H1 (cell line): Measurements from ENCODE around the gene ACOT11. TPM values are rescaled to one million over a fixed set of nuclear protein-coding genes. Genes with fewer than 3 reads are reported as not detected.
"Not testable (repeated sequence)": the region's sequence is repeated elsewhere in the genome, so short reads cannot be mapped to it uniquely, and the experiment has no call there.

Experiments
- CTCF ChIA-PET: fragments of 300-600 bp; sonication (Branson Sonifier 250); formaldehyde crosslinking; loops from one replicate; lab custom pipeline; 2021; ENCODE audit not compliant: partially characterized antibody; lab: Charles Lee
- POLR2A ChIA-PET: fragments of 300-600 bp; sonication (Branson Sonifier 250); formaldehyde crosslinking; loops from one replicate; lab custom pipeline; 2021; ENCODE audit warnings: inconsistent platforms; ENCODE audit not compliant: partially characterized antibody; lab: Charles Lee
- DNase-seq, 2 experiments: peaks; one replicate each; pipeline versions ENCODE4 v3.0.0 to v3.0.0-alpha.2; 2010 to 2022; ENCODE audit warnings: low spot score in 2 of 2, low read depth in 1 of 2, mixed read lengths in 1 of 2
- FAIRE-seq: peaks from 2 replicates; lab custom pipeline; 2011; peaks lifted over from hg19 to GRCh38; lab: Jason Lieb, UNC
- H2AFZ ChIP-seq: 2 replicates; pipeline ENCODE4 v1.8.1; 2012; ENCODE audit warnings: low read length, inconsistent platforms
- H2AK5ac ChIP-seq: 2 replicates; pipeline ENCODE4 v1.6.1; 2013; ENCODE audit warnings: low read depth, low read length
- H2BK120ac ChIP-seq: replicated peaks from 2 replicates; pipeline ENCODE3; 2013; ENCODE audit warnings: low read depth, low read length, inconsistent platforms
- H2BK12ac ChIP-seq: 2 replicates; pipeline ENCODE4 v1.6.1; 2013; ENCODE audit warnings: low read depth, low read length
- H2BK15ac ChIP-seq: 2 replicates; pipeline ENCODE4 v1.6.1; 2013; ENCODE audit warnings: low read length
- H2BK20ac ChIP-seq: 2 replicates; pipeline ENCODE4 v1.6.1; 2013; ENCODE audit warnings: low read length
- H2BK5ac ChIP-seq: 2 replicates; pipeline ENCODE4 v1.6.1; 2013; ENCODE audit warnings: low read depth, low read length
- H3K14ac ChIP-seq: 2 replicates; pipeline ENCODE4 v1.6.1; 2013; ENCODE audit warnings: inconsistent platforms; ENCODE audit not compliant: insufficient read length
- H3K18ac ChIP-seq: 2 replicates; pipeline ENCODE4 v1.6.1; 2013; ENCODE audit warnings: low read length; ENCODE audit errors: extremely low read depth
- H3K23ac ChIP-seq: 2 replicates; pipeline ENCODE4 v1.6.1; 2013; ENCODE audit warnings: inconsistent platforms; ENCODE audit not compliant: insufficient read length
- H3K23me2 ChIP-seq: 2 replicates; pipeline ENCODE4 v1.6.1; 2013; ENCODE audit warnings: low read depth, low read length
- H3K27ac ChIP-seq: 2 replicates; pipeline ENCODE4 v1.6.1; 2011; ENCODE audit warnings: low read depth, low read length, inconsistent platforms
- H3K27me3 ChIP-seq, 4 experiments: replicated peaks in 1 of 4; 1 replicate in 1 of 4; 2 replicates in 3 of 4; pipeline versions ENCODE4 v1.6.1 to v1.8.1; 2011 to 2013; ENCODE audit warnings: low read length in 3 of 4, mild to moderate bottlenecking in 3 of 4, inconsistent platforms in 2 of 4, mixed read lengths in 2 of 4, moderate library complexity in 1 of 4; ENCODE audit not compliant: control insufficient read depth in 3 of 4, insufficient read depth in 3 of 4; ENCODE audit errors: extremely low read depth in 1 of 4
- H3K36me3 ChIP-seq, 4 experiments: 2 replicates each; pipeline versions ENCODE4 v1.6.1 to v1.8.1; 2011 to 2013; ENCODE audit warnings: mild to moderate bottlenecking in 4 of 4, low read length in 3 of 4, moderate library complexity in 2 of 4, control low read depth in 1 of 4, inconsistent platforms in 1 of 4; ENCODE audit not compliant: insufficient read depth in 4 of 4, control insufficient read depth in 2 of 4
- H3K4ac ChIP-seq: replicated peaks from 2 replicates; pipeline ENCODE3; 2013; ENCODE audit warnings: low read length, low read depth, mixed read lengths, inconsistent platforms; ENCODE audit not compliant: insufficient read length
- H3K4me1 ChIP-seq, 4 experiments: replicated peaks in 1 of 4; 1 replicate in 1 of 4; 2 replicates in 3 of 4; pipeline versions ENCODE4 v1.6.1 to v1.8.1; 2011 to 2013; ENCODE audit warnings: low read length in 3 of 4, inconsistent platforms in 2 of 4, mixed read lengths in 1 of 4; ENCODE audit not compliant: insufficient read depth in 4 of 4, control insufficient read depth in 3 of 4
- H3K4me2 ChIP-seq, 2 experiments: 2 replicates each; pipeline versions ENCODE4 v1.6.1 to v1.8.1; 2011 to 2013; ENCODE audit warnings: low read depth in 2 of 2, low read length in 2 of 2, control low read depth in 1 of 2, inconsistent platforms in 1 of 2, mild to moderate bottlenecking in 1 of 2; ENCODE audit not compliant: insufficient read depth in 1 of 2
- H3K4me3 ChIP-seq, 4 experiments: fragments of 200-600, 300-600 bp in 1 of 4; sonication (generic), shearing (Covaris generic), sonication (Bioruptor Twin) in 1 of 4; 2 replicates each; pipeline versions ENCODE4 v1.5.1 to v1.8.1; 2011 to 2016; ENCODE audit warnings: low read length in 4 of 4, low read depth in 3 of 4, control low read depth in 2 of 4, inconsistent platforms in 2 of 4, mild to moderate bottlenecking in 2 of 4, mixed read lengths in 1 of 4, moderate library complexity in 1 of 4; ENCODE audit not compliant: insufficient read depth in 2 of 4; ENCODE audit errors: extremely low read depth in 1 of 4
- H3K56ac ChIP-seq: replicated peaks from 2 replicates; pipeline ENCODE3; 2013; ENCODE audit warnings: low read depth, mild to moderate bottlenecking, mixed read lengths, low read length, inconsistent platforms; ENCODE audit not compliant: insufficient read length
- H3K79me1 ChIP-seq: 2 replicates; pipeline ENCODE4 v1.6.1; 2013; ENCODE audit warnings: low read depth, low read length, control low read depth
- H3K79me2 ChIP-seq, 2 experiments: 2 replicates each; pipeline versions ENCODE4 v1.6.1 to v1.8.1; 2012 to 2013; ENCODE audit warnings: low read length in 2 of 2, mild to moderate bottlenecking in 2 of 2, inconsistent platforms in 1 of 2; ENCODE audit not compliant: insufficient read depth in 2 of 2, control insufficient read depth in 1 of 2
- H3K9ac ChIP-seq, 4 experiments: replicated peaks in 1 of 4; 1 replicate in 1 of 4; 2 replicates in 3 of 4; pipeline versions ENCODE4 v1.6.1 to v1.8.1; 2011 to 2013; ENCODE audit warnings: low read depth in 3 of 4, low read length in 3 of 4, control low read depth in 2 of 4, mild to moderate bottlenecking in 2 of 4, moderate library complexity in 2 of 4, inconsistent platforms in 1 of 4; ENCODE audit errors: extremely low read depth in 1 of 4
- H3K9me3 ChIP-seq, 2 experiments: 2 replicates each; pipeline versions ENCODE4 v1.6.1 to v1.8.1; 2012 to 2013; ENCODE audit warnings: mild to moderate bottlenecking in 2 of 2, moderate library complexity in 2 of 2, control low read depth in 1 of 2, inconsistent platforms in 1 of 2, low read depth in 1 of 2, low read length in 1 of 2, mixed read lengths in 1 of 2; ENCODE audit not compliant: insufficient read depth in 2 of 2
- H4K20me1 ChIP-seq, 2 experiments: replicated peaks in 1 of 2; 2 replicates each; pipeline versions ENCODE3 to v1.8.1; 2011 to 2013; ENCODE audit warnings: inconsistent platforms in 2 of 2, low read length in 2 of 2, mild to moderate bottlenecking in 1 of 2; ENCODE audit not compliant: insufficient read depth in 2 of 2, control insufficient read depth in 1 of 2
- H4K5ac ChIP-seq: 2 replicates; pipeline ENCODE4 v1.6.1; 2013; ENCODE audit warnings: low read length, low read depth, mixed read lengths, inconsistent platforms; ENCODE audit not compliant: insufficient read length
- H4K8ac ChIP-seq: 2 replicates; pipeline ENCODE4 v1.8.0; 2013; ENCODE audit warnings: mild to moderate bottlenecking, moderate library complexity, low read length, inconsistent platforms; ENCODE audit not compliant: insufficient read depth; ENCODE audit errors: extremely low read depth
- H4K91ac ChIP-seq: replicated peaks from 2 replicates; pipeline ENCODE3; 2013; ENCODE audit warnings: low read length, mixed read lengths, inconsistent platforms; ENCODE audit not compliant: insufficient read length
- WGBS, 2 experiments: shearing (Covaris generic) in 1 of 2; methylation state at CpG; one replicate each; pipeline versions ENCODE4 v1.1.6 to v1.1.7; 2013 to 2015; ENCODE audit warnings: low lambda C conversion rate in 2 of 2, mixed read lengths in 2 of 2, inconsistent platforms in 1 of 2, low coverage in 1 of 2, missing lambda C conversion rate in 1 of 2; ENCODE audit not compliant: insufficient replicate concordance in 2 of 2, insufficient coverage in 1 of 2, insufficient read length in 1 of 2; ENCODE audit errors: extremely low coverage in 1 of 2, missing lambda C conversion rate in 1 of 2; 5-methylcytosine and 5-hydroxymethylcytosine counted together
- polyA plus RNA-seq, 7 experiments: library from polyadenylated mRNA; depleted of rRNA in 3 of 7; stranded (reverse) in 5 of 7; unstranded in 2 of 7; fragments of >200 nt in 5 of 7; fragments of 200-250 nt in 2 of 7; gene quantifications; 1 replicate in 5 of 7; 2 replicates in 1 of 7; 4 replicates in 1 of 7; pipeline versions ENCODE4 v1.2.1 to v1.2.3, GENCODE V29; 2011 to 2013; ENCODE audit warnings: missing spikeins in 2 of 7, mixed read lengths in 2 of 7
- total RNA-seq: library from RNA; stranded (reverse); fragmentation: NEBNext Ultra II Directional; extraction: Animal tissue kit (Norgen Biotek cat#: 25700); gene quantifications from 2 replicates; pipeline ENCODE4 v1.2.1, GENCODE V29; 2021

ACOT11 gene
- total and polyA plus RNA-seq, 2 of the 8 experiments (the other 6 are each of a cell fraction or from before 2014, with no cell fraction given) = 3.8 to 4.5 TPM

- CTCF ChIA-PET = interaction anchor here (1.2 kb wide), 1 partner anchor 61 kb away, joined by 3 read pairs; no protein-coding TSS in a partner anchor
- H4K20me1 ChIP-seq, H3K36me3 ChIP-seq, H3K56ac ChIP-seq, H2BK120ac ChIP-seq, H2BK5ac ChIP-seq, POLR2A ChIA-PET, H3K4me3 ChIP-seq, H3K23me2 ChIP-seq, H3K14ac ChIP-seq, H3K4ac ChIP-seq, H3K9ac ChIP-seq, FAIRE-seq, H3K18ac ChIP-seq, H3K4me2 ChIP-seq, H3K79me1 ChIP-seq, H4K5ac ChIP-seq, H2BK12ac ChIP-seq, H2BK20ac ChIP-seq, H3K9me3 ChIP-seq, H3K27ac ChIP-seq, H3K4me1 ChIP-seq, H2AFZ ChIP-seq, DNase-seq, H4K8ac ChIP-seq, H2BK15ac ChIP-seq, H3K27me3 ChIP-seq, H2AK5ac ChIP-seq, H3K79me2 ChIP-seq, H3K23ac ChIP-seq, H4K91ac ChIP-seq: not testable (repeated sequence)
- 83% methylated on average over 14 of the region's 14 CpGs; no CpG with 5 or more reads in 1 of the 2 experiments for WGBS, 2 experiments
Measured at GRCh38 chr1:54636461-54637446, 88.7 kb downstream of the ACOT11 start.
